Stomach smooth muscle (tissue), 2 donors: ENCODE data around the gene C12orf42.

Source experiments
- H3K27ac ChIP-seq: one replicate; pipeline ENCODE4 v1.7.0; 2013; ENCODE audit warnings: mild to moderate bottlenecking, low read length, inconsistent platforms
- H3K27me3 ChIP-seq, 2 donors: one replicate each; pipeline ENCODE4 v1.7.0; 2013; ENCODE audit warnings: low read length in 2 of 2; ENCODE audit not compliant: insufficient read depth in 2 of 2, control insufficient read depth in 1 of 2
- H3K36me3 ChIP-seq, 2 donors: one replicate each; pipeline ENCODE4 v1.7.0; 2013; ENCODE audit warnings: low read length in 2 of 2; ENCODE audit not compliant: control insufficient read depth in 2 of 2, insufficient read depth in 2 of 2
- H3K4me1 ChIP-seq: one replicate; pipeline ENCODE4 v1.7.0; 2013; ENCODE audit warnings: low read length; ENCODE audit not compliant: control insufficient read depth, insufficient read depth
- H3K4me3 ChIP-seq, 2 donors: one replicate each; pipeline ENCODE4 v1.7.0; 2013; ENCODE audit warnings: low read length in 2 of 2
- H3K9ac ChIP-seq, 2 donors: one replicate each; pipeline ENCODE4 v1.7.0; 2013; ENCODE audit warnings: low read length in 2 of 2, mild to moderate bottlenecking in 1 of 2
- H3K9me3 ChIP-seq, 2 donors: one replicate each; pipeline ENCODE4 v1.7.0; 2013; ENCODE audit warnings: low read length in 2 of 2; ENCODE audit not compliant: control insufficient read depth in 2 of 2
- donor health status: healthy.
- donor health status: Pancreatic carcinoma.

Gene C12orf42

GRCh38 chr12:103312742-103313354 lies 182.9 kb downstream of the C12orf42 start:
- Histone ChIP-seq H3K36me3 (no peaks in the 10 kb centered on the region), H3K4me1 (no peaks in the 10 kb centered on the region), H3K4me3 (no peak overlapping the region)

GRCh38 chr12:103310546-103311270 lies 185.1 kb downstream of the C12orf42 start:
- no peak overlapping the region for H3K4me3 ChIP-seq
- no peaks in the 10 kb centered on the region for H3K4me1 ChIP-seq
- peaks cover 0 to 2% of the 10 kb centered on the region in 2 donors for H3K9me3 ChIP-seq
- no peak overlapping the region for H3K27ac ChIP-seq
- H3K36me3 ChIP-seq: no peaks in the 10 kb centered on the region
- no peaks in the 10 kb centered on the region for H3K27me3 ChIP-seq
- no peak overlapping the region for H3K9ac ChIP-seq

More at GRCh38 chr12:103312742-103313354, 182.9 kb downstream of the C12orf42 start:
- no peak overlapping the region for H3K9ac ChIP-seq
- no peaks in the 10 kb centered on the region for H3K27me3 ChIP-seq
- no peak overlapping the region for H3K27ac ChIP-seq
- no peaks in the 10 kb centered on the region for H3K9me3 ChIP-seq

GRCh38 chr12:103308396-103308795 lies 187.4 kb downstream of the C12orf42 start:
- Histone ChIP-seq H3K27me3 (no peaks in the 10 kb centered on the region), H3K9me3 (peaks cover 0 to 2% of the 10 kb centered on the region in 2 donors), H3K36me3 (no peaks in the 10 kb centered on the region), H3K27ac (no peak overlapping the region), H3K4me3 (no peak overlapping the region), H3K4me1 (no peaks in the 10 kb centered on the region), H3K9ac (no peak overlapping the region)

GRCh38 chr12:103303484-103303883 lies 192.3 kb downstream of the C12orf42 start:
- Histone ChIP-seq H3K9me3 (peaks cover 0 to 2% of the 10 kb centered on the region in 2 donors), H3K4me3 (no peak overlapping the region), H3K36me3 (no peaks in the 10 kb centered on the region), H3K9ac (no peak overlapping the region), H3K4me1 (no peaks in the 10 kb centered on the region), H3K27me3 (peaks cover 2 to 9% of the 10 kb centered on the region in 2 donors), H3K27ac (no peak overlapping the region)

GRCh38 chr12:103301642-103302591 lies 193.9 kb downstream of the C12orf42 start:
- Histone ChIP-seq H3K9me3 (no peaks in the 10 kb centered on the region), H3K4me3 (no peak overlapping the region), H3K9ac (no peak overlapping the region)

GRCh38 chr12:103288016-103288415 lies 207.8 kb downstream of the C12orf42 start:
- Histone ChIP-seq H3K27me3 (no peaks in the 10 kb centered on the region), H3K4me3 (no peak overlapping the region), H3K4me1 (no peaks in the 10 kb centered on the region)

More at GRCh38 chr12:103301642-103302591, 193.9 kb downstream of the C12orf42 start:
- Histone ChIP-seq H3K27me3 (peaks cover 2 to 9% of the 10 kb centered on the region in 2 donors), H3K36me3 (no peaks in the 10 kb centered on the region), H3K4me1 (no peaks in the 10 kb centered on the region), H3K27ac (no peak overlapping the region)

GRCh38 chr12:103282124-103282523 lies 213.6 kb downstream of the C12orf42 start:
- H3K27ac ChIP-seq: no peak overlapping the region
- H3K27me3 ChIP-seq: no peaks in the 10 kb centered on the region
- no peaks in the 10 kb centered on the region for H3K36me3 ChIP-seq
- no peaks in the 10 kb centered on the region for H3K4me1 ChIP-seq
- no peaks in the 10 kb centered on the region for H3K9me3 ChIP-seq
- H3K4me3 ChIP-seq: no peak overlapping the region
- H3K9ac ChIP-seq: no peak overlapping the region

More at GRCh38 chr12:103288016-103288415, 207.8 kb downstream of the C12orf42 start:
- no peaks in the 10 kb centered on the region for H3K36me3 ChIP-seq
- peaks cover 4 to 10% of the 10 kb centered on the region in 2 donors for H3K9me3 ChIP-seq
- no peak overlapping the region for H3K9ac ChIP-seq
- H3K27ac ChIP-seq: no peak overlapping the region

- Histone ChIP-seq H3K27me3 (no peaks in the 10 kb centered on the region), H3K4me3 (no peak overlapping the region), H3K4me1 (no peaks in the 10 kb centered on the region), H3K36me3 (no peaks in the 10 kb centered on the region), H3K9me3 (no peaks in the 10 kb centered on the region), H3K27ac (no peak overlapping the region), H3K9ac (no peak overlapping the region)
Observed at GRCh38 chr12:103279444-103279843, 216.3 kb downstream of the C12orf42 start.

- H3K36me3 ChIP-seq: no peaks in the 10 kb centered on the region
- no peak overlapping the region for H3K9ac ChIP-seq
- no peak overlapping the region for H3K4me3 ChIP-seq
- no peaks in the 10 kb centered on the region for H3K4me1 ChIP-seq
- no peaks in the 10 kb centered on the region for H3K27me3 ChIP-seq
- no peak overlapping the region for H3K27ac ChIP-seq
- H3K9me3 ChIP-seq: no peaks in the 10 kb centered on the region
Observed at GRCh38 chr12:103278329-103278728, 217.4 kb downstream of the C12orf42 start.

- H3K27ac ChIP-seq: no peak overlapping the region
- H3K9ac ChIP-seq: no peak overlapping the region
- no peaks in the 10 kb centered on the region for H3K9me3 ChIP-seq
- no peaks in the 10 kb centered on the region for H3K36me3 ChIP-seq
- no peaks in the 10 kb centered on the region for H3K4me1 ChIP-seq
- H3K4me3 ChIP-seq: no peak overlapping the region
- H3K27me3 ChIP-seq: no peaks in the 10 kb centered on the region
Observed at GRCh38 chr12:103273645-103274044, 222.1 kb downstream of the C12orf42 start.
